Activated B cell treated with CpG ODN at 0.5 μM for 24 hours (primary cell): Measurements from ENCODE around the gene PRSS8. TPM values are rescaled to one million over a fixed set of nuclear protein-coding genes. Genes with fewer than 3 reads are reported as not detected.
"Not testable (repeated sequence)": the region's sequence is repeated elsewhere in the genome, so short reads cannot be mapped to it uniquely, and the experiment has no call there.

ENCODE experiments used
- ATAC-seq: fragments of 200-7000 bp; cut with Tn5 transposase; one replicate; pipeline ENCODE4 v1.10.0; 2021; ENCODE audit warnings: low read depth, mild to moderate bottlenecking, moderate library complexity
- CTCF ChIA-PET: fragments of 350-600 bp; sonication (Branson Sonifier 250); formaldehyde crosslinking; loops from one replicate; lab custom pipeline; 2021; ENCODE audit warnings: antibody characterized with exemption; lab: Charles Lee
- POLR2A ChIA-PET: fragments of 350-600 bp; sonication (Branson Sonifier 250); formaldehyde crosslinking; loops from one replicate; lab custom pipeline; 2021; ENCODE audit warnings: antibody characterized with exemption; lab: Charles Lee
- DNase-seq: peaks from one replicate; pipeline ENCODE4 v3.0.0; 2022
- H3K27ac Mint-ChIP-seq: one replicate; pipeline ENCODE4 v1.8.0; 2020; ENCODE audit warnings: mixed read lengths
- H3K27me3 Mint-ChIP-seq: one replicate; pipeline ENCODE4 v1.8.0; 2021; ENCODE audit warnings: mixed read lengths
- H3K36me3 Mint-ChIP-seq: one replicate; pipeline ENCODE4 v1.8.0; 2021; ENCODE audit warnings: low read depth, mixed read lengths
- H3K4me1 Mint-ChIP-seq: one replicate; pipeline ENCODE4 v1.8.0; 2021; ENCODE audit warnings: mixed read lengths
- H3K4me3 Mint-ChIP-seq: one replicate; pipeline ENCODE4 v1.8.0; 2020; ENCODE audit warnings: mild to moderate bottlenecking, mixed read lengths
- H3K9me3 Mint-ChIP-seq: one replicate; pipeline ENCODE4 v1.8.0; 2020; ENCODE audit warnings: mixed read lengths
- intact Hi-C: fragments of 100-400 bp; cut with micrococcal nuclease; formaldehyde crosslinking; loops from one replicate; pipeline ENCODE4 v1.15.1; 2024
- total RNA-seq: library from RNA; stranded (reverse); gene quantifications from 2 replicates; pipeline ENCODE4 v1.2.3, GENCODE V29; 2022
- TF ChIP-seq, protein P1 (sequence below): fragments of 200-600 bp; IDR thresholded peaks from one replicate; pipeline ENCODE4 v1.8.0; 2022; ENCODE audit warnings: antibody characterized with exemption, mild to moderate bottlenecking

PRSS8 gene
- total RNA-seq, 1 donor from 2014 or later = not detected

DNA sequence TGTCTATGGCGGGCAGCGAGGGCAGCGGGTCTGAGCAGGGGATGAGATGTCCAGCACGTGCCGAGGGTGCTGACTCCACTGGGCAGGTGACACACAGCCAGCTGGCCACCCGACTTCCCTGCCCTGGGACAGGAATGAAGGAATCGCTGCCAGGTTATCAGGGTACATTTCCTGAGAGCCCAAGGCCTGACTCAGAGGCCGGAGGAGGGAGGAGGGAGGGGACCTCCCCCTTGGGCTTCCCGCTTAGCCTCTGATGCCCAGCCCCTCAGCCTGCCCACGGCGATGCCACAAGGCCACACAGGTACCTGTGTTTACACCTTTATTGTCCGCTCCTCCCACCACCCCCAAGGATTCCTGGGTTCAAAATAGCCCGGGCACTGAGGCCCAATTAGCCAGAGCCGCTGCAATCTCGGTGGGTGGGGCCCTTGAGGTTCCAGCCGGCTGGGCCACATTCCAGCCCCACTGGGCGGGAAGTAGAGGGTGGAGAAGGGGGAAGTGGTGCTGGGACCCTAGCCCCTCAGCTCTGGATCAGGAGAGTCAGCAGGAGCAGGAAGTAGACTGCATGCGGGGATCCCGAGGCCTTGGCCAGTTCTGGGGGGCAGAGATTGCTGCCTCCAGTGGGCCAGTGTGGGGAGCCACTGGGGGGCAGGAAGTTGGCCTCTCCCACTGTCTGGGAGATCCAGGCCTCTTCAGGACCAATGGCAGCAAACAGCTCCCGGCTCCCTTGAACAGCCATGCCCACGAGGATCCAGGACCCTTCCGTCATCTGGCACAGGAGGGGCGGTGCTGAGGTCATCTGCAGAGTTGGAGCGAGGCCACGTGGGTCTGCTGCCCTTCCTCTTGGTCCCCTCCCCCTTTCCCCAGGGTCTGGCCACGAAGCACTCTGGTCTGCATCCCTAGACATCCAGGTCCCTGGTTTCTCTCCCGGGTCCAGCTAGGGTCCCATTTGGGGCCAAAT is 3.4 kb upstream of the PRSS8 start:
- ATAC-seq (no peak), DNase-seq (no peak)
- Mint-ChIP-seq H3K27me3 (no peaks in the 10 kb centered on the region), H3K4me3 (no peak overlapping the region), H3K36me3 (no peaks in the 10 kb centered on the region), H3K9me3 (no peaks in the 10 kb centered on the region), H3K4me1 (peaks cover 12% of the 10 kb centered on the region), H3K27ac (no peak overlapping the region)
- intact Hi-C loops = no loop called here
- TF ChIP-seq, protein P1, sequence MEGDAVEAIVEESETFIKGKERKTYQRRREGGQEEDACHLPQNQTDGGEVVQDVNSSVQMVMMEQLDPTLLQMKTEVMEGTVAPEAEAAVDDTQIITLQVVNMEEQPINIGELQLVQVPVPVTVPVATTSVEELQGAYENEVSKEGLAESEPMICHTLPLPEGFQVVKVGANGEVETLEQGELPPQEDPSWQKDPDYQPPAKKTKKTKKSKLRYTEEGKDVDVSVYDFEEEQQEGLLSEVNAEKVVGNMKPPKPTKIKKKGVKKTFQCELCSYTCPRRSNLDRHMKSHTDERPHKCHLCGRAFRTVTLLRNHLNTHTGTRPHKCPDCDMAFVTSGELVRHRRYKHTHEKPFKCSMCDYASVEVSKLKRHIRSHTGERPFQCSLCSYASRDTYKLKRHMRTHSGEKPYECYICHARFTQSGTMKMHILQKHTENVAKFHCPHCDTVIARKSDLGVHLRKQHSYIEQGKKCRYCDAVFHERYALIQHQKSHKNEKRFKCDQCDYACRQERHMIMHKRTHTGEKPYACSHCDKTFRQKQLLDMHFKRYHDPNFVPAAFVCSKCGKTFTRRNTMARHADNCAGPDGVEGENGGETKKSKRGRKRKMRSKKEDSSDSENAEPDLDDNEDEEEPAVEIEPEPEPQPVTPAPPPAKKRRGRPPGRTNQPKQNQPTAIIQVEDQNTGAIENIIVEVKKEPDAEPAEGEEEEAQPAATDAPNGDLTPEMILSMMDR = no peak
- ChIA-PET CTCF (no interaction called here), POLR2A (interaction anchor here (0.7 to 4.3 kb wide), 3 partner anchors 20 to 189 kb away, joined by 3 to 98 read pairs (median 10); partner anchors contain the start of genes KAT8, ZNF646 and ZNF668)

DNA sequence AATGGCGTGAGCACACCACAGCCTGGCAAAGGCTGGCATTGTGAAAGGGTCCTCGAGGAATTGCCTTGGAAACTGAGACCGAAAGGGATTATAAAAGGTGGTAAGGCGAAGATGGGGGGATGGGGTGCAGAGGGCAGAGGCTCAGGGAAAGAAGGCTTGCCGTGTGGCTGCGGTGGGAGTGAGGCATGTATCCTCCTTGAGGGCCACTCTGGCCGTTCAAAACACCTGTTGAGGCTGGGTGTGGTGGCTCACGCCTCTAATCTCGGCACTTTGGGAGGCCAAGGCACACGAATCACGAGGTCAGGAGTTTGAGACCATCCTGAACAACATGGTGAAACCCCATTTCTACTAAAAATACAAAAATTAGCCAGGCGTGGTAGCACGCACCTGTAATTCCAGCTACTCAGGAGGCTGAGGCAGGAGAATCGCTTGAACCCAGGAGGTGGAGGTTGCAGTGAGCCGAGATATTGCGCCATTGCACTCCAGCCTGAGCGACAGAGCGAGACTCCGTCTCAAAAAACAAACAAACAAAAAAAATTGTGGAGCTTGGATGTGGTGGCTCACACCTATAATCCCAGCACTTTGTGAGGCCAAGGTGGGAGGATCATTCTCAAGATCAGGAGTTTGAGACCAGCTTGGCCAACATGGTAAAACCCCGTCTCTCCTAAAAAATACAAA is 1.4 kb upstream of the PRSS8 start:
- ATAC-seq, H3K27me3 Mint-ChIP-seq, H3K27ac Mint-ChIP-seq, CTCF ChIA-PET, H3K4me3 Mint-ChIP-seq, DNase-seq, intact Hi-C loops, H3K9me3 Mint-ChIP-seq, H3K4me1 Mint-ChIP-seq: not testable (repeated sequence)
- H3K36me3 Mint-ChIP-seq = peaks cover 16% of the 10 kb centered on the region
- POLR2A ChIA-PET = interaction anchor here (0.9 to 1.4 kb wide), 3 partner anchors 16 to 43 kb away, joined by 3 to 6 read pairs (median 4); partner anchors contain the start of genes FUS and KAT8

DNA sequence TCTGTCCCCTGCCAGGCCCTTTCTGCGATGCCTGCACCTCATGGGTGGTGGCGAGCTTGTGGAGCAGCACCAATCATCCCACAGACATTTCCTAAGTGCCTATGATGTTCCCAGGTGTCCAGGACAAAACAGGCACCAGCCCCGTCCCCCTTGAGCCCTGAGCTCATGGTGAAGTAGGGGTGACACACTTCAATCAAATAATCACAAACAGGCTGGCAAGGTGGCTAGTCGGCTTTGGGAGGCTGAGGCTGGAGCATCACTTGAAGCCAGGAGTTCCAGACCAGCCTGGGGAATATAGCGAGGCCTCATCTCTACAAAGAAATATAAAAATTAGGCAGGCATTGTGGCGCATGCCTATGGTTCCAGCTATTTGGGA is 748 bp upstream of the PRSS8 start:
- ChIA-PET POLR2A (interaction anchor here (0.5 to 1.4 kb wide), 3 partner anchors 19 to 181 kb away, joined by 3 to 7 read pairs (median 6); partner anchors contain the start of genes FUS and KAT8), CTCF (no interaction called here)
- TF ChIP-seq, protein P1 = no peak
- H3K27ac Mint-ChIP-seq = no peak overlapping the region
- no peak overlapping the region for H3K4me3 Mint-ChIP-seq
- H3K4me1 Mint-ChIP-seq = no peaks in the 10 kb centered on the region
- no peak for ATAC-seq
- intact Hi-C loops = no loop called here
- no peaks in the 10 kb centered on the region for H3K9me3 Mint-ChIP-seq
- peaks cover 22% of the 10 kb centered on the region for H3K36me3 Mint-ChIP-seq
- DNase-seq = no peak
- H3K27me3 Mint-ChIP-seq = no peaks in the 10 kb centered on the region

DNA sequence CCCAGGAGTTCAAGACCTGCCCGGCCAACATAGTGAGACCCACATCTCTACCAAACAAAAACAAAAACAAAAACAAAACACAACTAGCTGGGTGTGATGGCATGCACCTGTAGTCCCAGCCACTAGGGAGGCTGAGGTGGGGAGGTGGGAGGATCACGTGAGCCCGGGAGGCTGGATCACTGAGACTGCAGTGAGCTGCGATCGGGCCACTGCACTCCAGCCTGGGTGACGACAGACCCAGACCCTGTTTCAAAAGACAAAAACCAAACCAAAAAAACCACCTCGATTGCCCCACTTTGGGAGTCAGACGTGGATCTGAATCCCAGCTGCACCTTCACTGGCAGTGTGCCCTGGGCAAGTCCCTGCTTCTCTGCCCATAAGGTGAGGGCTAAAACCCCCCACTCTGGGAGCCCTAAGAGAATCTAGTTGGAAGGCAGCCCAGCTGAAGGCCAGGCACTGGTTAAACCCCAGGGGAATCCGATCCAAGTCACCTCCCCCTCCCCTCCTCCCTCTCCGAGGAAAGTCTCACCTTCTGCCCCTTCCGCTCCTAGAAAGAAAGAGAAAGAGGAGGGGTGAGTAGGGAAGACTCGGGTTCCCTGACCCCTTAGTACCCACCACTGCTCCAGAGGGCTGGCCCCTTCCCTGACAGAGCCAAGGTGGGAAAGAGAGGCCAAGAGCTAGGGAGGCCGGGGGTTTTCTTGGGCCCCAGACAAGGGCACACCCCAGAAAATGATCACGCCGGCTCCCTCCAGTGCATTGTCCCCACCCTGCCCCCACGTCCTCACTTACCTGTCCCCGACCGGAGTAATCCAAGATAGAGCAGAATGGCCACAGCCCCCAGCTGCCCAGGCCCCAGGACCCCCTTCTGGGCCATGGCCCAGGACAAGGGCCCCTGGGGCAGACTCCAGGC is 647 bp downstream of the PRSS8 start:
- Mint-ChIP-seq H3K9me3 (no peaks in the 10 kb centered on the region), H3K27ac (no peak overlapping the region), H3K4me1 (no peaks in the 10 kb centered on the region), H3K36me3 (peaks cover 34% of the 10 kb centered on the region), H3K4me3 (no peak overlapping the region), H3K27me3 (no peaks in the 10 kb centered on the region)
- CTCF ChIA-PET = interaction anchor here (1.2 kb wide), 1 partner anchor 15 kb away, joined by 3 read pairs; no protein-coding TSS in a partner anchor
- TF ChIP-seq, protein P1 = no peak
- POLR2A ChIA-PET = interaction anchor here (1.3 kb wide), 1 partner anchor 61 kb away, joined by 3 read pairs; the partner anchor contains the start of genes ZNF646 and ZNF668
- DNase-seq (no peak), ATAC-seq (no peak)
- intact Hi-C loops = no loop called here

DNA sequence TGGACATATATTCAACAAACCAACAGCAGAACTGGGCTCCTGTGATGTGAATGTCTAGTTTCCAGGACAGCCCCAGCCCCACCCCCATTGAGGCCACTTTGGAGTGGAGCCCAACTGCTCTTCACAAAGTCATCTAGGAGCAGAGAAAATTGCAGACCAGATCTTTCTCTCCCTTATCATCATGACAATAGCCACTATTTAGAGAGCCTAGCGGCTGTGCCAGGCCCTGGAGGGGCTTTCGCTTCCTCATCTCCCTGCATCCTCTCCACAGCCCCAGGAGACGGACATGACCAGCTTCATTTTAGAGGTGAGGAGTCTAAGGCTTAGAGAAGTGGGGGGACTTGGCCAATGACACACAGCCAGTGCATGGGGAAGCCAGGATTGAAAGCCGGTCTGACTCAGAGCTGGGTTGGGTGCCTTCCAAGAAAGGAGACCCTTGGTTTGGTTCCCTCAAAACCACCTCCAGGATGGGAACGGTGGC is 1.4 kb downstream of the PRSS8 start:
- Mint-ChIP-seq H3K9me3 (no peaks in the 10 kb centered on the region), H3K4me1 (no peaks in the 10 kb centered on the region), H3K27ac (no peak overlapping the region), H3K27me3 (no peaks in the 10 kb centered on the region), H3K36me3 (peaks cover 40% of the 10 kb centered on the region), H3K4me3 (no peak overlapping the region)
- ChIA-PET CTCF (no interaction called here), POLR2A (interaction anchor here (0.6 kb wide), 1 partner anchor 293 kb away, joined by 3 read pairs; no protein-coding TSS in a partner anchor)
- ATAC-seq = no peak
- intact Hi-C loops = no loop called here
- no peak for DNase-seq
- TF ChIP-seq, protein P1 = no peak
